ENCODE data around the gene SUSD1. TPM values are rescaled to one million over a fixed set of nuclear protein-coding genes. Genes with fewer than 3 reads are reported as not detected.

The SUSD1 gene
- polyA plus RNA-seq, 1 donor (not counting 4 experiments of a cell fraction or from before 2014, with no cell fraction given), result 3.6 TPM

GRCh38 chr9:112112941-112113681, 62.0 kb downstream of the SUSD1 start:
- H2AFZ ChIP-seq (ENCODE audit: control insufficient read depth, low read length), result no peak overlapping the region
- no peaks in the 10 kb centered on the region for H3K79me2 ChIP-seq (ENCODE audit: control insufficient read depth, insufficient read depth, low read length)
- no peaks in the 10 kb centered on the region for H3K36me3 ChIP-seq (ENCODE audit: control insufficient read depth in 2 of 2, extremely low read depth in 1 of 2, insufficient read depth in 2 of 2, low read length in 2 of 2)
- peak overlapping the region; percentile 18 for H3K9ac ChIP-seq (ENCODE audit: control insufficient read depth, extremely low read depth, insufficient read depth, low read length)
- no peaks in the 10 kb centered on the region for H4K20me1 ChIP-seq (ENCODE audit: control insufficient read depth, extremely low read depth, insufficient read depth, low read length)
- peaks cover 29% of the 10 kb centered on the region for H3K4me1 ChIP-seq (ENCODE audit: control insufficient read depth, extremely low read depth, insufficient read depth, low read length)
- H3K4me3 ChIP-seq (ENCODE audit: control insufficient read depth in 2 of 3, extremely low read depth in 1 of 3, insufficient read depth in 2 of 3, low read depth in 1 of 3, low read length in 3 of 3), result no peak overlapping the region
- H3K4me2 ChIP-seq (ENCODE audit: control insufficient read depth, extremely low read depth, insufficient read depth, low read depth, low read length), result peak overlapping the region; percentile 6
- FAIRE-seq, result peak; percentile 72
- dilution Hi-C loops (cut with MboI; ENCODE audit: extremely low pct_ligation_motif_present, low sequenced_read_pairs), result loop anchor here (25.0 kb wide), 1 partner anchor 99 kb away; no protein-coding TSS in a partner anchor
- no peaks in the 10 kb centered on the region for H3K9me3 ChIP-seq (ENCODE audit: control insufficient read depth, low read depth, low read length)
- no peaks in the 10 kb centered on the region for H3K27me3 ChIP-seq (ENCODE audit: control insufficient read depth, extremely low read depth, insufficient read depth, low read length)
- H3K27ac ChIP-seq (ENCODE audit: control insufficient read depth, insufficient read depth, low read length), result peak overlapping the region; percentile 74
- DNase-seq (ENCODE audit: low read depth, low spot score), result peak; percentile 53
- no peak for TF ChIP-seq EZH2 (IDR thresholded peaks at IDR 0.05; ENCODE audit: low read length)
- TF ChIP-seq, protein P1, sequence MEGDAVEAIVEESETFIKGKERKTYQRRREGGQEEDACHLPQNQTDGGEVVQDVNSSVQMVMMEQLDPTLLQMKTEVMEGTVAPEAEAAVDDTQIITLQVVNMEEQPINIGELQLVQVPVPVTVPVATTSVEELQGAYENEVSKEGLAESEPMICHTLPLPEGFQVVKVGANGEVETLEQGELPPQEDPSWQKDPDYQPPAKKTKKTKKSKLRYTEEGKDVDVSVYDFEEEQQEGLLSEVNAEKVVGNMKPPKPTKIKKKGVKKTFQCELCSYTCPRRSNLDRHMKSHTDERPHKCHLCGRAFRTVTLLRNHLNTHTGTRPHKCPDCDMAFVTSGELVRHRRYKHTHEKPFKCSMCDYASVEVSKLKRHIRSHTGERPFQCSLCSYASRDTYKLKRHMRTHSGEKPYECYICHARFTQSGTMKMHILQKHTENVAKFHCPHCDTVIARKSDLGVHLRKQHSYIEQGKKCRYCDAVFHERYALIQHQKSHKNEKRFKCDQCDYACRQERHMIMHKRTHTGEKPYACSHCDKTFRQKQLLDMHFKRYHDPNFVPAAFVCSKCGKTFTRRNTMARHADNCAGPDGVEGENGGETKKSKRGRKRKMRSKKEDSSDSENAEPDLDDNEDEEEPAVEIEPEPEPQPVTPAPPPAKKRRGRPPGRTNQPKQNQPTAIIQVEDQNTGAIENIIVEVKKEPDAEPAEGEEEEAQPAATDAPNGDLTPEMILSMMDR (optimal IDR thresholded peaks at IDR 0.05 in 1 of 3, IDR thresholded peaks at IDR 0.05 in 1 of 3, conservative IDR thresholded peaks at IDR 0.05 in 1 of 3; ENCODE audit: extremely low read depth in 1 of 3, insufficient read depth in 2 of 3, low read length in 3 of 3), result peak; percentile 80 to 88 (median 87)
- no peaks in the 10 kb centered on the region for H3K9me1 ChIP-seq (ENCODE audit: control insufficient read depth, extremely low read depth, insufficient read depth, low read length)

DNA sequence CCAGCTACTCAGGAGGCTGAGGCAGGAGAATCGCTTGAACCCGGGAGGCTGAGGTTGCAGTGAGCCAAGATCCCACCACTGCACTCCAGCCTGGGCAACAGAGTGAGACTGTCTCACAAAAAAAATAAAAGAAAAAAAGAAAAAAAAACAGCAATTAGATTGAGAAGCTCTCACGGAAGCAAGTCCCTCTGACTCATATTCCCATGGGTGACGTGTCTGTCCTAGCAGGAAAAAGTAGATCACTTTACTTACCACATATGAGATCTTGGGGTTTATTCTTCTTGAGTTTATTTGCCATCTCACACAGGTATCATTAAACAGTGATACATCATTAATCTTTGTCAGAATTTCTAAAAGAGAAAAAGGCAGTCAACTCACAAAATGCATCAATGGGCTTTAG, 62.6 kb downstream of the SUSD1 start:
- no peak overlapping the region for H2AFZ ChIP-seq (ENCODE audit: control insufficient read depth, low read length)
- no peaks in the 10 kb centered on the region for H3K36me3 ChIP-seq (ENCODE audit: control insufficient read depth in 2 of 2, extremely low read depth in 1 of 2, insufficient read depth in 2 of 2, low read length in 2 of 2)
- H3K27ac ChIP-seq (ENCODE audit: control insufficient read depth, insufficient read depth, low read length), result peak overlapping the region; percentile 74
- no peaks in the 10 kb centered on the region for H3K9me3 ChIP-seq (ENCODE audit: control insufficient read depth, low read depth, low read length)
- H3K4me1 ChIP-seq (ENCODE audit: control insufficient read depth, extremely low read depth, insufficient read depth, low read length), result peaks cover 29% of the 10 kb centered on the region
- H3K4me3 ChIP-seq (ENCODE audit: control insufficient read depth in 2 of 3, extremely low read depth in 1 of 3, insufficient read depth in 2 of 3, low read depth in 1 of 3, low read length in 3 of 3), result no peak overlapping the region
- H3K9me1 ChIP-seq (ENCODE audit: control insufficient read depth, extremely low read depth, insufficient read depth, low read length), result no peaks in the 10 kb centered on the region
- H3K27me3 ChIP-seq (ENCODE audit: control insufficient read depth, extremely low read depth, insufficient read depth, low read length), result no peaks in the 10 kb centered on the region
- DNase-seq (ENCODE audit: low read depth, low spot score), result peak; percentile 77
- TF ChIP-seq, protein P1 (optimal IDR thresholded peaks at IDR 0.05 in 1 of 3, IDR thresholded peaks at IDR 0.05 in 1 of 3, conservative IDR thresholded peaks at IDR 0.05 in 1 of 3; ENCODE audit: extremely low read depth in 1 of 3, insufficient read depth in 2 of 3, low read length in 3 of 3), result no peak
- TF ChIP-seq EZH2 (IDR thresholded peaks at IDR 0.05; ENCODE audit: low read length), result no peak
- dilution Hi-C loops (cut with MboI; ENCODE audit: extremely low pct_ligation_motif_present, low sequenced_read_pairs), result loop anchor here (25.0 kb wide), 1 partner anchor 100 kb away; no protein-coding TSS in a partner anchor
- peak overlapping the region; percentile 18 for H3K9ac ChIP-seq (ENCODE audit: control insufficient read depth, extremely low read depth, insufficient read depth, low read length)
- H3K79me2 ChIP-seq (ENCODE audit: control insufficient read depth, insufficient read depth, low read length), result no peaks in the 10 kb centered on the region
- peak overlapping the region; percentile 6 for H3K4me2 ChIP-seq (ENCODE audit: control insufficient read depth, extremely low read depth, insufficient read depth, low read depth, low read length)
- no peak for FAIRE-seq
- H4K20me1 ChIP-seq (ENCODE audit: control insufficient read depth, extremely low read depth, insufficient read depth, low read length), result no peaks in the 10 kb centered on the region

All from keratinocyte (primary cell).